Right lobe of liver (tissue), 6 donors: Measurements from ENCODE around the gene NOTCH4. TPM values are rescaled to one million over a fixed set of nuclear protein-coding genes. Genes with fewer than 3 reads are reported as not detected.

Source experiments
- ATAC-seq, 4 donors: fragments of 200-7000 bp; cut with Tn5 transposase; one replicate each; pipeline ENCODE4 v1.9.1; 2020; ENCODE audit warnings: mild to moderate bottlenecking in 4 of 4, moderate library complexity in 4 of 4
- DNase-seq, 3 donors: peaks; one replicate each; pipeline ENCODE4 v3.0.0-alpha.2; 2020
- H3K27ac ChIP-seq, 3 donors: fragments of 200-600 bp; one replicate each; pipeline ENCODE4 v1.8.0; 2022
- H3K27me3 ChIP-seq, 2 donors: fragments of 200-600 bp; one replicate each; pipeline ENCODE4 v1.8.0; 2022
- H3K36me3 ChIP-seq, 4 donors: fragments of 200-600 bp; sonication (generic) in 1 of 4; one replicate each; pipeline versions ENCODE4 v1.5.1 to v1.8.0; 2017 to 2022; ENCODE audit warnings: control low read depth in 1 of 4
- H3K4me1 ChIP-seq, 4 donors: fragments of 200-600 bp; sonication (generic) in 1 of 4; one replicate each; pipeline versions ENCODE4 v1.5.1 to v1.8.0; 2017 to 2022; ENCODE audit warnings: control low read depth in 1 of 4
- H3K4me3 ChIP-seq, 3 donors: fragments of 200-600 bp; one replicate each; pipeline ENCODE4 v1.8.0; 2022
- H3K9me3 ChIP-seq, 4 donors: fragments of 200-600 bp; sonication (generic) in 1 of 4; one replicate each; pipeline versions ENCODE4 v1.5.1 to v1.8.0; 2017 to 2022; ENCODE audit warnings: control low read depth in 1 of 4
- POLR2A ChIP-seq: fragments of 450-650 bp; IDR thresholded peaks from one replicate; pipeline ENCODE4 v1.6.1; 2017; ENCODE audit warnings: antibody characterized with exemption, mild to moderate bottlenecking
- WGBS: methylation state at CpG from one replicate; pipeline ENCODE4 v1.1.6; 2018; ENCODE audit warnings: low coverage, low lambda C conversion rate; ENCODE audit not compliant: insufficient coverage; ENCODE audit errors: missing lambda C conversion rate; 5-methylcytosine and 5-hydroxymethylcytosine counted together
- intact Hi-C, 2 donors: fragments of 100-400 bp; cut with DNase I; formaldehyde crosslinking; loops; one replicate each; pipeline versions ENCODE4 v1.11.2 to v1.14.1; 2022
- total RNA-seq, 6 experiments: library from RNA; depleted of rRNA in 2 of 6; stranded (reverse); fragments of >200 nt in 2 of 6; fragmentation: NEBNext Ultra II Directional in 3 of 6; extraction: Animal tissue kit (Norgen Biotek cat#: 25700) in 3 of 6; gene quantifications; one replicate each; pipeline versions ENCODE4 v1.1.0 to v1.2.4, GENCODE V29; 2016 to 2023
- TF ChIP-seq, protein P1 (sequence below), 4 donors: fragments of 200-600 bp in 3 of 4; fragments of 450-650 bp in 1 of 4; IDR thresholded peaks; one replicate each; pipeline versions ENCODE4 v1.5.1 to v1.8.0; 2016 to 2022; ENCODE audit warnings: antibody characterized with exemption in 4 of 4, mild to moderate bottlenecking in 2 of 4
- donor health status: DM: no; HTN: yes; CAD: no.
- donor health status: DM: no; HTN: no; CAD: no.
- donor health status: DM: no; HTN: no; CAD: no.
- donor health status: DM: no; HTN: yes; CAD: no.
- donor health status: DM: no; HTN: yes; CAD: no.

Gene NOTCH4
- total RNA-seq, 6 experiments from 2014 or later: 6.6 to 16.5 (median 8.9) TPM

DNA sequence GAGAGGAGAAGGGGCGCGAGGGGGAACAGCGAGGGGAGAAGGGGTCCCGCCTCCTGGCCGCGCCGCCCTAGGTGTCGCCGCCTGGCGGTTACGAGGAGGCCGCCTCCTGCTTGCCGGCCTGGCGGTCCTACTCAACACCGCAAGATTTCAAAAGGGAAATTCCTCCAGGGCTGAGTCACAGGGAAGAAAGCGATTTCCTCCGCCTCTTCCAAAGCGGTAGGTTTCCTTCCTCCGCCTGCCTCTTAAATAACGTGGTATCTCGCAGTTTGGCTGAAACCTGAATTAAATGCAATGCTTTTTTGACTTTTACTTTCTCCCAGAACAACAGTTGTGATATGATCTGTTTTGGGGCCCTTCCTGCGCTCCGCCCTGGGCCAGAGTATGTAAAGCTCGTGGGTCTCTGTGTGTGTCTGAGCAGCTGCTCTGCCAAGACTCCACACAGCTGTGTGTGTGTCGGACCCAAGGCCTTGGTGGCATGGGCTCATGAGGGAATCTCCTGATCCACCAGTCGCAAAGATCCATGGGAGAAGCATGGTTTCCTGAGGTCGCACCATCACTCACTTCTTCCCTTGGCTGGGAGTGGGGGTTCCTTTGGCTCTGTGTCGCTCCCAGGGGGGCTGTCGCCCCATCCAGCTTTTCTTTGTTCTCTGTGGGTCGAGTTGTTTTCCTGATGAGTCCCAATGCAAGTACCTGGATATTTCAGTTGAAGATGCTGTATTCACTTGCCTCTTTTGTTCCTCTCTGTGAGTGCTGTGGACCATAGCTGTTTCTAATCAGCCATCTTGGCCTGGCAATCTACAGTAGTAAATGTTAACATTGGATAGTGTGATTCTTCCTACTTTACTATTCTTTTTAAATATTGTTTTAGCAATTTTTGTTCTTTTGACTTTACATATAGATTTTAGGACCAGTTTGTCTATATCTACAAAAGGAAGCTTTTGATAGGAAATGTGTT lies 31.6 kb upstream of the NOTCH4 start:
- Histone ChIP-seq H3K27me3 (no peaks in the 10 kb centered on the region), H3K36me3 (no peaks in the 10 kb centered on the region), H3K9me3 (no peaks in the 10 kb centered on the region), H3K4me1 (no peaks in the 10 kb centered on the region), H3K4me3 (peak overlapping the region in 2 of 3 donors; percentile 6 to 13), H3K27ac (peak overlapping the region in 2 of 3 donors; percentile 10 to 47)
- 6% methylated on average over 17 of the region's 30 CpGs for WGBS
- TF ChIP-seq, protein P1, sequence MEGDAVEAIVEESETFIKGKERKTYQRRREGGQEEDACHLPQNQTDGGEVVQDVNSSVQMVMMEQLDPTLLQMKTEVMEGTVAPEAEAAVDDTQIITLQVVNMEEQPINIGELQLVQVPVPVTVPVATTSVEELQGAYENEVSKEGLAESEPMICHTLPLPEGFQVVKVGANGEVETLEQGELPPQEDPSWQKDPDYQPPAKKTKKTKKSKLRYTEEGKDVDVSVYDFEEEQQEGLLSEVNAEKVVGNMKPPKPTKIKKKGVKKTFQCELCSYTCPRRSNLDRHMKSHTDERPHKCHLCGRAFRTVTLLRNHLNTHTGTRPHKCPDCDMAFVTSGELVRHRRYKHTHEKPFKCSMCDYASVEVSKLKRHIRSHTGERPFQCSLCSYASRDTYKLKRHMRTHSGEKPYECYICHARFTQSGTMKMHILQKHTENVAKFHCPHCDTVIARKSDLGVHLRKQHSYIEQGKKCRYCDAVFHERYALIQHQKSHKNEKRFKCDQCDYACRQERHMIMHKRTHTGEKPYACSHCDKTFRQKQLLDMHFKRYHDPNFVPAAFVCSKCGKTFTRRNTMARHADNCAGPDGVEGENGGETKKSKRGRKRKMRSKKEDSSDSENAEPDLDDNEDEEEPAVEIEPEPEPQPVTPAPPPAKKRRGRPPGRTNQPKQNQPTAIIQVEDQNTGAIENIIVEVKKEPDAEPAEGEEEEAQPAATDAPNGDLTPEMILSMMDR (IDR thresholded peaks at IDR 0.05): peak in 3 of 4 donors; percentile 37 to 54 (median 47)
- TF ChIP-seq POLR2A: no peak
- intact Hi-C loops: no loop called here
- ATAC-seq (peak; percentile 76 to 94 (median 88)), DNase-seq (peak in 1 of 3 donors; percentile 38)

DNA sequence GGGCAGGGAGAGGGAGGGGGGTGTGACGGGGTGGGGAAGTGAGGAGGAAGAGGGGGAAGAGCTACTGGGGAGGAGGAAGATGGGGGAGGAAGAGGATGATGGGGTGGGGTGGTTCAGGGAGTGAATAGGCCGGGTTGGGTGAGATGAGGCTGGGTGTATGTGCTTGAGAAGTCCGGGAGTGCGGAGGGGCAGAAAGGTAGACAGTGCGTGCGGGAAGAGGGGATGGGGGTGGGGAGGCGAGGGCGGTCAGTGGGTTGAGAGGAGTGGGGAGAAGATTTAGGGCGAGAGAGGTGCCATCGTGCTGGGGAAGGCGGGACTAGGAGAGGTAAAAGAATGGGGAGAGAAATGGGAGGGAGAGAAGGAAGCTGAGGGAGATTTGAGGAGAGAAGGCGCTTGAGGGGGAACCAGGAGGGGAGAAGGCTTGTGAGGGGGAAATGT lies 30.9 kb upstream of the NOTCH4 start:
- intact Hi-C loops: no loop called here
- ATAC-seq (peak; percentile 16 to 46 (median 24)), DNase-seq (no peak)
- Histone ChIP-seq H3K4me3 (peak overlapping the region in 2 of 3 donors; percentile 6 to 13), H3K9me3 (no peaks in the 10 kb centered on the region), H3K27ac (no peak overlapping the region), H3K4me1 (no peaks in the 10 kb centered on the region), H3K36me3 (no peaks in the 10 kb centered on the region), H3K27me3 (no peaks in the 10 kb centered on the region)
- TF ChIP-seq, protein P1 (IDR thresholded peaks at IDR 0.05): no peak
- no peak for TF ChIP-seq POLR2A
- WGBS: 16% methylated on average over 12 of the region's 12 CpGs

- intact Hi-C loops: no loop called here
- no peak overlapping the region for H3K4me3 ChIP-seq
- no peaks in the 10 kb centered on the region for H3K36me3 ChIP-seq
- no peak for TF ChIP-seq POLR2A
- TF ChIP-seq, protein P1 (IDR thresholded peaks at IDR 0.05): no peak
- H3K4me1 ChIP-seq: no peaks in the 10 kb centered on the region
- DNase-seq (no peak), ATAC-seq (no peak)
- H3K27me3 ChIP-seq: no peaks in the 10 kb centered on the region
- WGBS: 8% methylated on average over 1 of the region's 2 CpGs
- H3K27ac ChIP-seq: no peak overlapping the region
- H3K9me3 ChIP-seq: no peaks in the 10 kb centered on the region
Observed at GRCh38 chr6:32252331-32253009, 28.6 kb upstream of the NOTCH4 start.

DNA sequence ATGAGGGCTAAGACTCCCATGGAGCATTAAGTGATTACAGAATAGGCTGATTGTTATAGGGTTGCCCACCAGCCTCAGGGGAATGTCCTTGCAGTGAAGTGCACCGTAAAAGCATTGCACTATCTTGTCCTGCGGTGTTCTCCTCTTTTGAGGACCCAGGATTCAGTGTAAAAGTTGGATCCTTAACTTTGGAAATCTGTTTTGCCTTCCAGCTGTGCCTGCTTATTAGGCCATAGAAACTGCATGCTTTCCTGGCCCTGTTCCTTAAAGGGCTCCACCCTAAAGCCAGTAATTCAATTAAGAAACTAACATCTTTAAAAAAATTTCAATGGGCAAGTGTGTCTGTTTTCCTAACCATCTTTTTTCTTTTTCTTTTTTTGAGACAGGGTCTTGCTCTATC lies 25.4 kb upstream of the NOTCH4 start:
- TF ChIP-seq POLR2A: no peak
- TF ChIP-seq, protein P1 (IDR thresholded peaks at IDR 0.05): no peak
- intact Hi-C loops: no loop called here
- no peaks in the 10 kb centered on the region for H3K27me3 ChIP-seq
- WGBS: 43% methylated on average over 1 of the region's 2 CpGs
- ATAC-seq (no peak), DNase-seq (no peak)
- no peak overlapping the region for H3K4me3 ChIP-seq
- no peaks in the 10 kb centered on the region for H3K36me3 ChIP-seq
- H3K27ac ChIP-seq: no peak overlapping the region
- H3K9me3 ChIP-seq: no peaks in the 10 kb centered on the region
- H3K4me1 ChIP-seq: peaks cover 0 to 9% (median 3%) of the 10 kb centered on the region in 4 donors
